ENCODE data around the gene IQCM.

DNA sequence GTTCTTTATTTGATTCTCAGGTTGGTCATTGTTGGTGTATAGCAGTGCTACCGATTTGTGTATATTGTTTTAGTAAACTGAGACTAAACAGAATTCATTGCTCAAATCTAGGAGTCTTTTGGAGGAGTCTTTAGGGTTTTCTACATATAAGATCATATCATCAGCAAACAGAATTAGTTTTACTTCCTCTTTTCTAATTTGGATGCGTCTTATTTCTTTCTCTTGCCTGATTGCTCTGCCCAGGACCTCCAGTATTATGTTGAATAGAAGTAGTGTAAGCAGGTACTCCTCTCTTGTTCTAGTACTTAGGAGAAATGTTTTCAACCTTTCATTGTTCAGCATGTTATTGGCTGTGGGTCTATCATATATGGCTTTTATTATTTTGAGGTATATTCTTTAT is 92.6 kb downstream of the IQCM start:
- TF ChIP-seq POLR2AphosphoS5 (IDR thresholded peaks at IDR 0.05; ENCODE audit: low read depth, low read length) (no peak), TCF7L2 (IDR thresholded peaks at IDR 0.05; ENCODE audit: low read depth, low read length) (no peak), SIN3A (IDR thresholded peaks at IDR 0.05; ENCODE audit: borderline replicate concordance, insufficient read depth, low read depth, low read length) (no peak)
- TF ChIP-seq, protein P1, sequence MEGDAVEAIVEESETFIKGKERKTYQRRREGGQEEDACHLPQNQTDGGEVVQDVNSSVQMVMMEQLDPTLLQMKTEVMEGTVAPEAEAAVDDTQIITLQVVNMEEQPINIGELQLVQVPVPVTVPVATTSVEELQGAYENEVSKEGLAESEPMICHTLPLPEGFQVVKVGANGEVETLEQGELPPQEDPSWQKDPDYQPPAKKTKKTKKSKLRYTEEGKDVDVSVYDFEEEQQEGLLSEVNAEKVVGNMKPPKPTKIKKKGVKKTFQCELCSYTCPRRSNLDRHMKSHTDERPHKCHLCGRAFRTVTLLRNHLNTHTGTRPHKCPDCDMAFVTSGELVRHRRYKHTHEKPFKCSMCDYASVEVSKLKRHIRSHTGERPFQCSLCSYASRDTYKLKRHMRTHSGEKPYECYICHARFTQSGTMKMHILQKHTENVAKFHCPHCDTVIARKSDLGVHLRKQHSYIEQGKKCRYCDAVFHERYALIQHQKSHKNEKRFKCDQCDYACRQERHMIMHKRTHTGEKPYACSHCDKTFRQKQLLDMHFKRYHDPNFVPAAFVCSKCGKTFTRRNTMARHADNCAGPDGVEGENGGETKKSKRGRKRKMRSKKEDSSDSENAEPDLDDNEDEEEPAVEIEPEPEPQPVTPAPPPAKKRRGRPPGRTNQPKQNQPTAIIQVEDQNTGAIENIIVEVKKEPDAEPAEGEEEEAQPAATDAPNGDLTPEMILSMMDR (IDR thresholded peaks at IDR 0.05): no peak
- TF ChIP-seq, protein P2, sequence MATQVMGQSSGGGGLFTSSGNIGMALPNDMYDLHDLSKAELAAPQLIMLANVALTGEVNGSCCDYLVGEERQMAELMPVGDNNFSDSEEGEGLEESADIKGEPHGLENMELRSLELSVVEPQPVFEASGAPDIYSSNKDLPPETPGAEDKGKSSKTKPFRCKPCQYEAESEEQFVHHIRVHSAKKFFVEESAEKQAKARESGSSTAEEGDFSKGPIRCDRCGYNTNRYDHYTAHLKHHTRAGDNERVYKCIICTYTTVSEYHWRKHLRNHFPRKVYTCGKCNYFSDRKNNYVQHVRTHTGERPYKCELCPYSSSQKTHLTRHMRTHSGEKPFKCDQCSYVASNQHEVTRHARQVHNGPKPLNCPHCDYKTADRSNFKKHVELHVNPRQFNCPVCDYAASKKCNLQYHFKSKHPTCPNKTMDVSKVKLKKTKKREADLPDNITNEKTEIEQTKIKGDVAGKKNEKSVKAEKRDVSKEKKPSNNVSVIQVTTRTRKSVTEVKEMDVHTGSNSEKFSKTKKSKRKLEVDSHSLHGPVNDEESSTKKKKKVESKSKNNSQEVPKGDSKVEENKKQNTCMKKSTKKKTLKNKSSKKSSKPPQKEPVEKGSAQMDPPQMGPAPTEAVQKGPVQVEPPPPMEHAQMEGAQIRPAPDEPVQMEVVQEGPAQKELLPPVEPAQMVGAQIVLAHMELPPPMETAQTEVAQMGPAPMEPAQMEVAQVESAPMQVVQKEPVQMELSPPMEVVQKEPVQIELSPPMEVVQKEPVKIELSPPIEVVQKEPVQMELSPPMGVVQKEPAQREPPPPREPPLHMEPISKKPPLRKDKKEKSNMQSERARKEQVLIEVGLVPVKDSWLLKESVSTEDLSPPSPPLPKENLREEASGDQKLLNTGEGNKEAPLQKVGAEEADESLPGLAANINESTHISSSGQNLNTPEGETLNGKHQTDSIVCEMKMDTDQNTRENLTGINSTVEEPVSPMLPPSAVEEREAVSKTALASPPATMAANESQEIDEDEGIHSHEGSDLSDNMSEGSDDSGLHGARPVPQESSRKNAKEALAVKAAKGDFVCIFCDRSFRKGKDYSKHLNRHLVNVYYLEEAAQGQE (IDR thresholded peaks at IDR 0.05; ENCODE audit: insufficient read depth in 1 of 2, low read depth in 2 of 2, low read length in 1 of 2): no peak
